Stimulated activated CD4-positive, alpha-beta T cell treated with anti-CD3 and anti-CD28 coated beads, Interleukin-12 subunit alpha, Interleukin-12 subunit beta, amount 100 ng/mL, for 4 hours (primary cell): Measurements from ENCODE around the gene RABL3.
"Not testable (repeated sequence)": the region's sequence is repeated elsewhere in the genome, so short reads cannot be mapped to it uniquely, and the experiment has no call there.

ENCODE experiments used
- DNase-seq: peaks from one replicate; pipeline ENCODE4 v3.0.0-alpha.2; 2020

The RABL3 gene

GRCh38 chr3:120642368-120642948 is 99.9 kb downstream of the RABL3 start:
- no peak for DNase-seq

DNA sequence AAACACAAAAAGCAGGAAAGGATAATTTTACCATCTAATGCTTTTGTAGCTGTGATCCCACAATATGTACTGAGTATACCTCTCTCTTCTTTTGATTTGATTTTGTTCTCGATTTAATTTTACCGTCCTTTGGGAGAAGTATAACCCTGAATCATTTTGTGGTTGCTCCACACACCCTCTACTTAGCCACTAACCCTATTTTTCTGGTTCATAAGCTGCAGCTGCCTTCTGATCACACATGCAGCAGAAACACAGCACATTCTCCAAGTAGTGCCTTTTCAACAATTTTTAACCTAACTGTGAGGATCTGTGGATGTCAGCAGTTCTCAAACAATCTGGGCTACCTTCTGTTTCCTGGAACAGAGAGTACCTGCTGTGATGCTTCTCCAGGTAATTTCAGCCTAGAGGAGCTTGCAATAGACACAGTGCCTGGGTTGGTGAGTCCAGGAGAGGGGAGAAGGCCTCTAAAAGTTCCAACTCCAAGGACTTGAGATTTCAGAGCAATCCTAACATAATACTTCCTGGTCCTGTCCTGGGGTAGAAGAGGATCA is 100.5 kb downstream of the RABL3 start:
- DNase-seq = no peak

- no peak for DNase-seq
Observed at GRCh38 chr3:120640231-120640630, 102.1 kb downstream of the RABL3 start.

DNA sequence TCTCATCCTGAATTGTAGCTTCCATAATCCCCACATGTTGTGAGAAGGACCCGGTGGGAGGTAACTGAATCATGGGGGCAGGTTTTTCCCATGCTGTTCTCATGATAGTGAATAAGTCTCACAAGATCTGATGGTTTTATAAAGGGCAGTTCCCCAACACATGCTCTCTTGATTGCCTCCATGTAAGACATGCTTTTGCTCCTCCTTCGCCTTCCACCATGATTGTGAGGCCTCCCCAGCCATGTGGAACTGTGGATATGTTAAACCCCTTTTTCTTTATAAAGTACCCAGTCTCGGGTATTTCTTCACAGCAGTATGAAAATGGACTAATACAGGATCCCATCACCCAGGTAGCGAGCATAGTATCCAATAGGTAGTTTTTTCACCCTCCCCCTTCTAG is 103.5 kb downstream of the RABL3 start:
- not testable (repeated sequence) for DNase-seq

GRCh38 chr3:120637851-120638559 is 104.3 kb downstream of the RABL3 start:
- DNase-seq = no peak

- no peak for DNase-seq
Observed at GRCh38 chr3:120636795-120637401, 105.4 kb downstream of the RABL3 start.
